ENCODE data around the gene OSM. TPM values are rescaled to one million over a fixed set of nuclear protein-coding genes. Genes with fewer than 3 reads are reported as not detected.

OSM gene
- polyA plus RNA-seq, 1 donor (not counting 4 experiments of a cell fraction or from before 2014, with no cell fraction given) = not detected

GRCh38 chr22:30249049-30250038, 17.3 kb downstream of the OSM start:
- no peaks in the 10 kb centered on the region for H3K79me2 ChIP-seq (ENCODE audit: control insufficient read depth, insufficient read depth, low read length)

GRCh38 chr22:30248484-30248883, 18.2 kb downstream of the OSM start:
- Histone ChIP-seq H3K4me3 (ENCODE audit: control insufficient read depth in 2 of 3, extremely low read depth in 1 of 3, insufficient read depth in 2 of 3, low read depth in 1 of 3, low read length in 3 of 3) (no peak overlapping the region), H3K79me2 (ENCODE audit: control insufficient read depth, insufficient read depth, low read length) (no peaks in the 10 kb centered on the region)

More at GRCh38 chr22:30249049-30250038, 17.3 kb downstream of the OSM start:
- DNase-seq (ENCODE audit: low read depth, low spot score) (no peak), FAIRE-seq (no peak)
- Histone ChIP-seq H2AFZ (ENCODE audit: control insufficient read depth, low read length) (no peak overlapping the region), H3K4me3 (ENCODE audit: control insufficient read depth in 2 of 3, extremely low read depth in 1 of 3, insufficient read depth in 2 of 3, low read depth in 1 of 3, low read length in 3 of 3) (no peak overlapping the region), H3K27me3 (ENCODE audit: control insufficient read depth, extremely low read depth, insufficient read depth, low read length) (no peaks in the 10 kb centered on the region), H3K4me1 (ENCODE audit: control insufficient read depth, extremely low read depth, insufficient read depth, low read length) (peaks cover 43% of the 10 kb centered on the region), H4K20me1 (ENCODE audit: control insufficient read depth, extremely low read depth, insufficient read depth, low read length) (no peaks in the 10 kb centered on the region), H3K36me3 (ENCODE audit: control insufficient read depth in 2 of 2, extremely low read depth in 1 of 2, insufficient read depth in 2 of 2, low read length in 2 of 2) (no peaks in the 10 kb centered on the region), H3K9me1 (ENCODE audit: control insufficient read depth, extremely low read depth, insufficient read depth, low read length) (no peaks in the 10 kb centered on the region), H3K4me2 (ENCODE audit: control insufficient read depth, extremely low read depth, insufficient read depth, low read depth, low read length) (no peak overlapping the region), H3K9me3 (ENCODE audit: control insufficient read depth, low read depth, low read length) (no peaks in the 10 kb centered on the region), H3K27ac (ENCODE audit: control insufficient read depth, insufficient read depth, low read length) (no peak overlapping the region), H3K9ac (ENCODE audit: control insufficient read depth, extremely low read depth, insufficient read depth, low read length) (no peak overlapping the region)
- dilution Hi-C loops (cut with MboI; ENCODE audit: extremely low pct_ligation_motif_present, low sequenced_read_pairs) = no loop called here
- TF ChIP-seq EZH2 (IDR thresholded peaks at IDR 0.05; ENCODE audit: low read length) = no peak
- TF ChIP-seq CTCF (optimal IDR thresholded peaks at IDR 0.05 in 1 of 3, IDR thresholded peaks at IDR 0.05 in 1 of 3, conservative IDR thresholded peaks at IDR 0.05 in 1 of 3; ENCODE audit: extremely low read depth in 1 of 3, insufficient read depth in 2 of 3, low read length in 3 of 3) = no peak

More at GRCh38 chr22:30248484-30248883, 18.2 kb downstream of the OSM start:
- Histone ChIP-seq H3K9me3 (ENCODE audit: control insufficient read depth, low read depth, low read length) (no peaks in the 10 kb centered on the region), H3K27me3 (ENCODE audit: control insufficient read depth, extremely low read depth, insufficient read depth, low read length) (no peaks in the 10 kb centered on the region), H3K9me1 (ENCODE audit: control insufficient read depth, extremely low read depth, insufficient read depth, low read length) (no peaks in the 10 kb centered on the region), H4K20me1 (ENCODE audit: control insufficient read depth, extremely low read depth, insufficient read depth, low read length) (no peaks in the 10 kb centered on the region), H3K36me3 (ENCODE audit: control insufficient read depth in 2 of 2, extremely low read depth in 1 of 2, insufficient read depth in 2 of 2, low read length in 2 of 2) (no peaks in the 10 kb centered on the region), H3K27ac (ENCODE audit: control insufficient read depth, insufficient read depth, low read length) (no peak overlapping the region), H3K4me2 (ENCODE audit: control insufficient read depth, extremely low read depth, insufficient read depth, low read depth, low read length) (no peak overlapping the region), H2AFZ (ENCODE audit: control insufficient read depth, low read length) (no peak overlapping the region), H3K9ac (ENCODE audit: control insufficient read depth, extremely low read depth, insufficient read depth, low read length) (no peak overlapping the region), H3K4me1 (ENCODE audit: control insufficient read depth, extremely low read depth, insufficient read depth, low read length) (peaks cover 40% of the 10 kb centered on the region)
- TF ChIP-seq CTCF (optimal IDR thresholded peaks at IDR 0.05 in 1 of 3, IDR thresholded peaks at IDR 0.05 in 1 of 3, conservative IDR thresholded peaks at IDR 0.05 in 1 of 3; ENCODE audit: extremely low read depth in 1 of 3, insufficient read depth in 2 of 3, low read length in 3 of 3) (no peak), EZH2 (IDR thresholded peaks at IDR 0.05; ENCODE audit: low read length) (no peak)
- DNase-seq (ENCODE audit: low read depth, low spot score) (no peak), FAIRE-seq (no peak)
- dilution Hi-C loops (cut with MboI; ENCODE audit: extremely low pct_ligation_motif_present, low sequenced_read_pairs) = no loop called here
